HepG2 (cell line): ENCODE measurements around the gene CCDC183. TPM values are rescaled to one million over a fixed set of nuclear protein-coding genes. Genes with fewer than 3 reads are reported as not detected.

ENCODE experiments used
- BCL3 ChIP-seq: sonication (generic); formaldehyde crosslinking; IDR thresholded peaks from 2 replicates; pipeline ENCODE4 v1.5.1; 2020; ENCODE audit warnings: mild to moderate bottlenecking, missing genetic modification reagents, moderate library complexity
- ELF1 ChIP-seq: sonication (generic); formaldehyde crosslinking; IDR thresholded peaks from 2 replicates; pipeline ENCODE4 v1.4.0; 2020; ENCODE audit warnings: missing genetic modification reagents
- ERF ChIP-seq: IDR thresholded peaks from 2 replicates; pipeline ENCODE4 v1.6.1; 2018; ENCODE audit warnings: missing biosample characterization, missing genetic modification reagents
- FOXK1 ChIP-seq: sonication (generic); formaldehyde crosslinking; IDR thresholded peaks from 2 replicates; pipeline ENCODE4 v1.4.0; 2020; ENCODE audit warnings: low read depth, missing genetic modification reagents, borderline replicate concordance
- HOXA5 ChIP-seq: sonication (generic); formaldehyde crosslinking; IDR thresholded peaks from 2 replicates; pipeline ENCODE4 v1.4.0; 2020; ENCODE audit warnings: missing genetic modification reagents
- KAT7 ChIP-seq: IDR thresholded peaks from 2 replicates; pipeline ENCODE4 v1.6.1; 2018; ENCODE audit warnings: borderline replicate concordance, missing compliant biosample characterization
- MIER2 ChIP-seq: IDR thresholded peaks from 2 replicates; pipeline ENCODE4 v1.6.1; 2016; ENCODE audit warnings: missing biosample characterization, missing genetic modification reagents
- MIER3 ChIP-seq: IDR thresholded peaks from 2 replicates; pipeline ENCODE4 v1.6.1; 2016; ENCODE audit warnings: missing compliant biosample characterization, borderline replicate concordance
- NR2F1 ChIP-seq, 2 experiments: fragments of 450-650 bp in 1 of 2; formaldehyde crosslinking in 1 of 2; IDR thresholded peaks; 2 replicates each; pipeline versions ENCODE4 v1.5.0 to v1.6.1; 2016 to 2020; ENCODE audit warnings: mild to moderate bottlenecking in 1 of 2, missing compliant biosample characterization in 1 of 2, missing genetic modification reagents in 1 of 2, moderate library complexity in 1 of 2
- PHF8 ChIP-seq: sonication (generic); formaldehyde crosslinking; IDR thresholded peaks from 2 replicates; pipeline ENCODE4 v1.5.0; 2020; ENCODE audit warnings: missing genetic modification reagents
- PRDM15 ChIP-seq: sonication (generic); formaldehyde crosslinking; IDR thresholded peaks from 2 replicates; pipeline ENCODE4 v1.4.0; 2020; ENCODE audit warnings: missing genetic modification reagents
- RARA ChIP-seq: IDR thresholded peaks from 2 replicates; pipeline ENCODE4 v1.6.1; 2016; ENCODE audit warnings: missing genetic modification reagents, missing compliant biosample characterization
- SIX4 ChIP-seq: sonication (generic); formaldehyde crosslinking; IDR thresholded peaks from 2 replicates; pipeline ENCODE4 v1.4.0; 2020; ENCODE audit warnings: missing genetic modification reagents
- ZFP90 ChIP-seq: sonication (generic); formaldehyde crosslinking; IDR thresholded peaks from 2 replicates; pipeline ENCODE4 v1.8.0; 2022; ENCODE audit warnings: missing genetic modification reagents, mild to moderate bottlenecking, inconsistent platforms, borderline replicate concordance
- ZMYM4 ChIP-seq: sonication (generic); formaldehyde crosslinking; IDR thresholded peaks from 2 replicates; pipeline ENCODE4 v1.8.1; 2023; ENCODE audit warnings: mild to moderate bottlenecking, missing genetic modification reagents
- ZNF567 ChIP-seq: sonication (generic); formaldehyde crosslinking; IDR thresholded peaks from 2 replicates; pipeline ENCODE4 v1.8.1; 2023; ENCODE audit warnings: mild to moderate bottlenecking, missing genetic modification reagents, borderline replicate concordance
- ZNF572 ChIP-seq: sonication (generic); formaldehyde crosslinking; IDR thresholded peaks from 2 replicates; pipeline ENCODE4 v1.5.1; 2020; ENCODE audit warnings: mild to moderate bottlenecking, missing genetic modification reagents
- ZNF574 ChIP-seq: sonication (generic); formaldehyde crosslinking; IDR thresholded peaks from 2 replicates; pipeline ENCODE4 v1.4.0; 2020; ENCODE audit warnings: missing genetic modification reagents
- ZNF746 ChIP-seq: sonication (generic); formaldehyde crosslinking; IDR thresholded peaks from 2 replicates; pipeline ENCODE4 v1.8.0; 2022; ENCODE audit warnings: mild to moderate bottlenecking, missing genetic modification reagents
- ZNF784 ChIP-seq: sonication (generic); formaldehyde crosslinking; IDR thresholded peaks from 2 replicates; pipeline ENCODE4 v1.5.1; 2020; ENCODE audit warnings: missing genetic modification reagents, mild to moderate bottlenecking, borderline replicate concordance
- polyA plus RNA-seq, 8 experiments: library from polyadenylated mRNA; depleted of rRNA in 3 of 8; stranded (reverse) in 7 of 8; unstranded in 1 of 8; fragments of >200 nt; fragmentation: Illumina TruSeq in 4 of 8; extraction: Trizol in 4 of 8; gene quantifications; 2 replicates each; pipeline versions ENCODE4 v1.2.1 to v1.2.3, GENCODE V29; 2011 to 2016; ENCODE audit warnings: low read depth in 4 of 8, missing spikeins in 1 of 8, mixed read lengths in 1 of 8; ENCODE audit not compliant: insufficient read depth in 1 of 8
- total RNA-seq, 5 experiments: library from RNA; depleted of rRNA; stranded (reverse); fragments of >200 nt; fragmentation: Illumina TruSeq; extraction: Trizol; gene quantifications; 2 replicates each; pipeline ENCODE4 v1.2.3, GENCODE V29; 2016; ENCODE audit warnings: low read depth in 1 of 5

CCDC183 gene
- total and polyA plus RNA-seq, 2 of the 13 experiments (the other 11 are each of a cell fraction or from before 2014, with no cell fraction given), result 5.0 to 66.4 TPM

- TF ChIP-seq ERF (peak; percentile 23; the same call in 1 of the 2 replicates), MIER3 (CRISPR knock-in tag) (peak; percentile 53; the same call in 1 of the 2 replicates), ZNF784 (CRISPR knock-in tag) (peak; percentile 58; the same call in 1 of the 2 replicates), PHF8 (CRISPR knock-in tag) (peak; percentile 51), SIX4 (peak; percentile 30), FOXK1 (CRISPR knock-in tag) (no peak), ZFP90 (CRISPR knock-in tag) (0 out of 2 replicates have a peak, but pooled peaks have one; percentile 51), ZNF567 (CRISPR knock-in tag) (0 out of 2 replicates have a peak, but pooled peaks have one; percentile 70), RARA (CRISPR knock-in tag) (peak; percentile 12; the same call in 1 of the 2 replicates), MIER2 (peak; percentile 9; the same call in 1 of the 2 replicates), PRDM15 (CRISPR knock-in tag) (0 out of 2 replicates have a peak, but pooled peaks have one; percentile 12), ELF1 (CRISPR knock-in tag) (peak; percentile 66), BCL3 (CRISPR knock-in tag) (peak; percentile 11; the same call in 1 of the 2 replicates), ZNF572 (peak; percentile 42; the same call in 1 of the 2 replicates), ZMYM4 (no peak), HOXA5 (CRISPR knock-in tag) (no peak; the same call in 1 of the 2 replicates), ZNF746 (CRISPR knock-in tag) (0 out of 2 replicates have a peak, but pooled peaks have one; percentile 15), NR2F1 (CRISPR knock-in tag; IDR thresholded peaks at IDR 0.05) (0 out of 4 replicates have a peak, but pooled peaks of 1 of the 2 experiments have one; percentile 10), KAT7 (CRISPR knock-in tag) (no peak; the same call in 1 of the 2 replicates), ZNF574 (CRISPR knock-in tag) (peak; percentile 49; the same call in 1 of the 2 replicates)
Measured at GRCh38 chr9:136790640-136791515, 5.3 kb upstream of the CCDC183 start, which contains the start of gene TMEM141 (continued).
